Measurements from ENCODE around the gene C1QTNF6.

The C1QTNF6 gene

DNA sequence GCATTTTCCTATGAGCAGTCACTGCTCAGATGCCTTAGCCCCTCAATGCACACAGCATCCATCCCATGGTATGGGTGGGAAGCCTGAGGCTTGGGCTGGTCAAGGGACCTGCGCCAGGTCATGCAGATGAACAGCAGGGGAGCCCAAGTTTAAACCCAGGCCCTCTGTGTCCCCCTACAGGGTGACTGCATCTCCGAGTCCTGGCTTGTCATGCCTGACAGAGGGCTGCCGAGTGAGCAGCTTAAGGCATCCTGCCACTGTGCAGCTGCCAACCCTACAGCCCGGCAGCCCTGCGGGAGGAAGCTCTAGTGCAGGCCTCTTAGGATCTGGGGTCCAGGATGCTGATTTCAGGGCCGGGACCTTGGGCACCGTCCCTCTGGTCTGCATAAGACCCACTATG is 48.3 kb downstream of the C1QTNF6 start:
- DNase-seq: no peak

DNA sequence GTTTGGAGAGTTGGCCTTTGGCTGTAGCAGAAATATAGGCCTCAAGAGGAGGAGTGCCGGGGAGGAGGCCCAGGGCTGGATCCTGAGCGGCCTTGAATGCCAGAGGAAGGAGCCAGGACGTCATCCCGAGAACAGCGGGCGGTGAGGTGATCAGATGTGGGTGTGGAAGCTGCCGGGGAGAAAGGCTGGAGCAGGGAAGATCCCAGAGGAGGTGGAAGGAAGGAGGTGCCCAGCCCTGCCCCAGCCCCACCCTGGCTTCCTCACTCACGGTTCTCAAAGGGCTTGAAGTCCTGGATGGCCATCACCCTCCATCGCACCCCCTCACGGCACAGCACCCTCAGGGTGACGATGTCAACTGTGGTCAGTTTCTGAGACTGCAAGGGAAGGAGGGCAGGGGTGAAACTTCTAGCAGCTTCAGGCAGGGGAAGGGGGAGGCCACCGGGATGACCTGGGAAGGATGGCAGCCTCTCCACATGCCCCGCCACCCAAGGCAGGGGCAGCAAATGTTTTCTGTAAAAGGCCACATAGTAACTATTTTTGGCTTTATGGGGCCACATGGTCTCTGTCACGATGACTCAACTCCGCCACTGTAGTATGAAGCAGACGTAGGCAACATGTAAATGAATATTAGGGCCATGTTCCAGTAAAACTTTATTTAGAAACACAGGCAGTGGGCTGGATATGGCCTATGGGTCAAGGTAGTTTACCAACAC is 49.0 kb downstream of the C1QTNF6 start:
- no peak for DNase-seq

DNA sequence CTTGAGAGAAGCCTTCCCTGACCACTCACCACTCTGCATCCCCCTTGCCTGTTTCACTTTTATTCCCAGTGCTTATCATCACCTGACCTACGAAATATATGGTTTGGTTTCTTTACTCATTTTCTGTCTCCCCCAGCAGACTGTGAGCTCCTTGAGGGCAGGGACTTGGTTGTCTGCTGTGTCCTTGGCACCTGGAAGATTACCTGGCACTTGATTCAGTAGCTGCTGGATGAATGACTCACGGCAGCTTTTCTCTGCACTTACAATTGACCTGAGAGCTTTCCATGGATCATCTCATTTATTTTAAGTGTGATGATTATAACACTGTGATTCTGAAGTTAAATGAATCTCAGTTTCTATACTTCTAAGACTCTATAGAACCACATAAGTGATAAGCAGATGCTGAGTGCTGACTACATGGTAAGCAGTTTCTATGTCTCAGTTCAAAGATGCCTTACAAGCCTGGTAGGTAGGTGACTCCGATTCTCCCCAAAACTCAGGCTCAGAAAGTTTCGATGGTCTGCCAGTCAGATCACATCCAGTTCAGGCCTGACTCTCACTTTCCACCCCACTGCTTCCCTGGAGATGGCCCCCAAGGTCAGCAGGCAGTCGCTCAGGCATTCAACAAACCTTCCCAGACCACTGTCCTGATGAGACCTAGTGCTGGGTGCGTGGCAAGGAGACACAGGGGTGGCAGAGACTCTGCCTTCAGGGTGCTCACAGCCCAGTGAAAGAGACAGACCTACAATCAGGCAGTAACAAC is 50.0 kb downstream of the C1QTNF6 start:
- peak in 1 of 4 experiments; percentile 37 for DNase-seq

DNA sequence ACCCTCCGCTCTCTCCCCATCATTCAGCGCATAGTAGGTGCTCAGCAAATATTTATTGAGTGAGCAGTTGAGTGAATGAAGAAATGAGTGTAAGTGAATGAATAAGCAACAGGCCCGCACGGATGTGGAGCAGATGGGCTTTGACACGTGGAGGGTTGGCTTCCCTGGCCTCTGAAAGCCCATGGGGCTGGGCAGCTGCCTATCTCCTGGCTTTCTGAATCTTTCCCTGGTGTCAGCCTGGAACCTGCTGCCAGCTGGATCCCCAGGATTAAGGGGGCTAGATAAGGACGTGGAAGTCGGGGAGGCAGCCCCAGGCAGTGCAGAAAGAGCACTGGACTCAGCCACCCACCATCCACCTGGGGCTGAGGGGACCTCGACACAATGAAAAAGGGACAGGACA is 50.9 kb downstream of the C1QTNF6 start:
- DNase-seq: no peak

DNA sequence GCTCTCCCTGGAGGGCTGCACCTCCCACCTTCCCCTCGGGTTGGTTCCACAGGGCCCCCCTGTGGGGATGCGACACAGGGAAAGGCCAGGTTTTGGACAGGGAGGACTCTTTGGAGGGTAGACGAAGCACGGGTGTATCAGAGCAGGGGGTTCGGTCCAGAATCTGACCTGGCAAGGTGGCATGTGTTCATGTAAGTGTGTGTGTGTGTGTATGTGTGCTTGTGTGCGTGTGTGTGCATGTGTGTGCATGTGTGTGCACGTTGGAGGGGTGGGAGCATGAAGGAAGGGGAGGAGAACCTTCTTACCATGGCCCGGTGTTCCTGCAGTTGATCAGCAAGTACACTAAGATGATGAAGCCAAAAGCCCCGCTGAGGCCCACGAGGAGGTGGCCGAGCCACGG is 53.0 kb downstream of the C1QTNF6 start:
- DNase-seq: no peak

DNA sequence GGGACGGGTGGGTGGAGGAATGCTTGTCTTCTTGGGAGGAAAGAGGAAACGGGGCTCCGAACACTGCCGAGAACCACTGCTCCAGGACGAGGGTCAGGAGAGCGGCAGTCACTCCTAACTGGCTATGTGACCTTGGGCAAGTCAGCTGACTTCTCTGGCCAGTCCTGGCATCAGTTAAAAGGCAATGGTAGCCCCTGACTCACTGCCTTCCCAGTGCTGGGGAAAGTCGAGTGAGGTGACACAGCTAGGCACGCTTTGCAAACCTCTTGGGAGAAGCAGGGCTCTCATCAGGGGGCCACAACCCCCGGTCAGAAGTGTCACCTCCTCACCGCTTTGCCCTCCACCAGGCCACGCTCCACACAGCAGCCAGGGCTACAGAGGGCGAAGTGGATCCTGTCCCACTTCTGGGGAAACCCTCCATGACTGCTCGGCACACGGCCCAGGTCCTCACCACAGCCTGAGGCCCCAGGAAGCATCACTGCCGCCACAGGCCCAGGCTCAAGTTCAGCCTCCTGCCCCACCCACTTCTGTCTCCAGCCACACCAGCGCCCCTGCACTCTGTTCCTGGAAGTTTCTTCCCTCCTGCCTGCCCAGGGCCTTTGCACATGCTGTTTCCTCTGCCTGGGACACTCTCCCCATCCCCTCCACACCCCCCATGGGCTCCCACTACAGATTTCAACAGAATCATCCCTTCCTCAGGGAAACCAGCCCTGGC is 54.6 kb downstream of the C1QTNF6 start:
- DNase-seq: no peak

DNA sequence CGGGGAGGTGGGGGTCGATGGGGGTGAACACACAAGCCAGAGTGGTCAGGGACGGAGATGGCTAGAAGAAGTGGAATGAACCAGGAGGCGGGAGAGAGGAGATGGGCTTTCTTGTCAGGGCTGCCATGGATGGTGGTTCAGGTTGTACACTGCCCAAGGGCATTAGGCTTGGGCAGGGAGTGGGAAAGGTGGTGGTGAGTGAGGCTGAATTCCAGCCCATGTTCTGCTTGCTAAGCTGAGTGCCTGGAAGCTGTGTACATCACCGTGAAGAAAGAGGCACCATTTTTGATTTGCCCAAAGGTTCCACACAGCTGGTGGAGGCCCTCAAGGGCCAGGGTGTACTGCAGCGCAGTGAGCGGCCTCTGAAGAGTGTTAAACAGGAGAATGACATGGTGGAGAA is 55.3 kb downstream of the C1QTNF6 start:
- DNase-seq: no peak

All from activated CD4-positive, CD25-positive, alpha-beta regulatory T cell (primary cell).